ENCODE results near the gene ZSCAN20.

- TF ChIP-seq, protein P1, sequence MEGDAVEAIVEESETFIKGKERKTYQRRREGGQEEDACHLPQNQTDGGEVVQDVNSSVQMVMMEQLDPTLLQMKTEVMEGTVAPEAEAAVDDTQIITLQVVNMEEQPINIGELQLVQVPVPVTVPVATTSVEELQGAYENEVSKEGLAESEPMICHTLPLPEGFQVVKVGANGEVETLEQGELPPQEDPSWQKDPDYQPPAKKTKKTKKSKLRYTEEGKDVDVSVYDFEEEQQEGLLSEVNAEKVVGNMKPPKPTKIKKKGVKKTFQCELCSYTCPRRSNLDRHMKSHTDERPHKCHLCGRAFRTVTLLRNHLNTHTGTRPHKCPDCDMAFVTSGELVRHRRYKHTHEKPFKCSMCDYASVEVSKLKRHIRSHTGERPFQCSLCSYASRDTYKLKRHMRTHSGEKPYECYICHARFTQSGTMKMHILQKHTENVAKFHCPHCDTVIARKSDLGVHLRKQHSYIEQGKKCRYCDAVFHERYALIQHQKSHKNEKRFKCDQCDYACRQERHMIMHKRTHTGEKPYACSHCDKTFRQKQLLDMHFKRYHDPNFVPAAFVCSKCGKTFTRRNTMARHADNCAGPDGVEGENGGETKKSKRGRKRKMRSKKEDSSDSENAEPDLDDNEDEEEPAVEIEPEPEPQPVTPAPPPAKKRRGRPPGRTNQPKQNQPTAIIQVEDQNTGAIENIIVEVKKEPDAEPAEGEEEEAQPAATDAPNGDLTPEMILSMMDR (IDR thresholded peaks at IDR 0.05 in 4 of 5, conservative IDR thresholded peaks at IDR 0.05 in 1 of 5): no peak
- TF ChIP-seq POLR2A (IDR thresholded peaks at IDR 0.05): no peak
These were observed 45.5 kb upstream of the ZSCAN20 start for GRCh38 chr1:33426916-33427315.

Measured in gastrocnemius medialis (tissue), 4 donors.